ENCODE measurements around the gene SHROOM3.

The SHROOM3 gene

GRCh38 chr4:76733068-76733771, 298.2 kb downstream of the SHROOM3 start:
- peak; percentile 45 for DNase-seq

DNA sequence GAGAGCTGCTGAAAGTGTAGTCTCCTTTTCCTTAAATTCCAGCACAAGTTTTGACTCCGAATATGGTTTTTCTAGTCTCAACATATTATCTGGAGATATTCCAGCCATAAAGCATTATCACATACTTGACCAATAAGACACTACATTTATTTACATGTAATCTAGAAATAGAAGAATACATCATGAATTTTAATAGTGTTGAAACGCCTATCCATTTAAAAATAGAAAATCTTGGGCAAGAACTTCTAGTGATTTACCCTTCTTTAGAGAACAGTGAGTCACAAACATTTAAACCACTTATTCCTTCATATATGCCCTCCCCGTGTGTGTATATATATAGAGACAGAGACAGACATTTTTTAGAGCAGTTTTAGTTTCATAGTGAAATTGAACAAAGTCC, 301.4 kb downstream of the SHROOM3 start:
- DNase-seq, result no peak

DNA sequence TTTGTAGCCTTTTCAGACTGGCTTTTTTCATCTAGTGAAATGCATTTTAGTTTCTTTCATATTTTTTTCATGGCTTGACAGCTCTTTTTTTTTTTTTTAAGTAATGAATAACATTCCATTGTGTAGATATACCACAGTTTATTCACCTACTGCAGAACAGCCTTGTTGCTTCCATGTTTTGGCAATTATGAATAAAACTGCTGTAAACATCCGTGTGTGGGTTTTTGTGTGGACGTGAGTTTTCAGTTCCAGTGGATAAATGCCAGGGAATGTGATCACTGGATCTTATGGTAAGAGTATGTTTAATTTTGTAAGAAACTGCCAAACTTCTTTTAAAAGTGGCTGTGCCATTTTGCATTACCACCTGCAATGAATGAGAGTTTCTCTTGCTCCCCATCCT, 302.2 kb downstream of the SHROOM3 start:
- no peak for DNase-seq

DNA sequence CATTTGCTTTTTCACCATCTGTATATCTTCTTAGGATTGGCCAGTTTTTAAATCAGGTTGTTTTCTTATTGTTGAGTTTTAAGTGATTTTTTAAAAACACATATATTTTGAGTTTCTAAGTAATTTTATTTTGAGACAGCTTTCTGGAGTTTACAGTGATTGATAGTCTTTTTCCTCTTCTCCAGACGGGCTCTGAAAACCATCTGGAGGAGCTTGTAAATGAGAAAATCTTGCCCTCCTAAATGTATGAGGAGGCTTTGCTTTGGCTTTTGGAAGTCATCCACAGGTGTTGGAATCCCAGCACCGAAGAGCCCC, 302.7 kb downstream of the SHROOM3 start:
- DNase-seq, result no peak

DNA sequence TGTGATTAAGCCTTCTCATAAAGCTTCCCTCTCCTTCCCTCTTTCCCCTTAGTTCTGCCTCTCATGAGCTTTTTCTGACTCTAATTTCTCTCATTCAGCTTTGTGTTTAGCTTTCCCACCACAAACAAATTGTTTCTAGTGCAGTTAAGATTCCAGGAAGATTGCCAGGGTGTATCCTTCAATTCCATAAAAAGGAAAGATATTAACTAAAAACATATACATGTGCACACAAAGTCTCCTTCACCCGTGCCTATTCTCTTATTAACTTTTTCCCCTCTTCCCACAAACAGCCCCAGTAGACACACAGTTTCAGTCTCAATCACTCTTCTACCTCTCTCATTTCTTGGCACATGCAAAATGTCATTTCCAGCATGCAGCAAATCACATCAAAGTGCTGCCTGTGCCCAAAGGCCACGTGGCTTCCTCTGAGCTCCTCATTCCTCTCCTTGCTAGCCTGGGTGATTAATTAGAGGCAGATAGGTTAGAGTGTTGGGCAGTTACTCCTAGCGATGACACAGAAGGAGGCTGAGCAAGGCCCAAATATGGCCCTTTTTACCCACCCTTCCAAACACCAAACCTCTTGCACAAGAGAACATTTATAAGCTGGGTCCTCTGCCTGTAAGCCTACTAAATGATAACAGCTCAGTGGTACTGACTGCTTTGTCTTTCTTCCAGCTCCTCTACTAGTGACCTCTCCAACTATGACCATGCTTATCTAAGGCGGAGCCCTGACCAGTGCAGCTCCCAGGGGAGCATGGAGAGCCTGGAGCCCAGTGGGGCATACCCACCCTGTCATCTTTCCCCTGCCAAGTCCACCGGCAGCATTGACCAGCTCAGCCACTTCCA, 303.3 kb downstream of the SHROOM3 start:
- no peak for DNase-seq

DNA sequence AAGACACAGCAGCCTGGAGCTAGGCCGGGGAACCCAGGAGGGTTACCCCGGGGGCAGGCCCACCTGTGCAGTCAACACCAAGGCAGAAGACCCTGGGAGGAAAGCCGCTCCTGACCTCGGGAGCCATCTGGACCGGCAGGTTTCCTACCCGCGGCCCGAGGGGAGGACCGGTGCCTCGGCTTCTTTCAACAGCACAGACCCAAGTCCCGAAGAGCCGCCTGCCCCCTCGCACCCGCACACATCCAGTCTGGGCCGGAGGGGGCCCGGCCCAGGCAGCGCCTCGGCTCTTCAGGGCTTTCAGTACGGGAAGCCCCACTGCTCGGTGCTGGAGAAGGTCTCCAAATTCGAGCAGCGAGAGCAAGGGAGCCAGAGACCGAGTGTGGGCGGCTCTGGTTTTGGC, 305.2 kb downstream of the SHROOM3 start:
- DNase-seq, result no peak

DNA sequence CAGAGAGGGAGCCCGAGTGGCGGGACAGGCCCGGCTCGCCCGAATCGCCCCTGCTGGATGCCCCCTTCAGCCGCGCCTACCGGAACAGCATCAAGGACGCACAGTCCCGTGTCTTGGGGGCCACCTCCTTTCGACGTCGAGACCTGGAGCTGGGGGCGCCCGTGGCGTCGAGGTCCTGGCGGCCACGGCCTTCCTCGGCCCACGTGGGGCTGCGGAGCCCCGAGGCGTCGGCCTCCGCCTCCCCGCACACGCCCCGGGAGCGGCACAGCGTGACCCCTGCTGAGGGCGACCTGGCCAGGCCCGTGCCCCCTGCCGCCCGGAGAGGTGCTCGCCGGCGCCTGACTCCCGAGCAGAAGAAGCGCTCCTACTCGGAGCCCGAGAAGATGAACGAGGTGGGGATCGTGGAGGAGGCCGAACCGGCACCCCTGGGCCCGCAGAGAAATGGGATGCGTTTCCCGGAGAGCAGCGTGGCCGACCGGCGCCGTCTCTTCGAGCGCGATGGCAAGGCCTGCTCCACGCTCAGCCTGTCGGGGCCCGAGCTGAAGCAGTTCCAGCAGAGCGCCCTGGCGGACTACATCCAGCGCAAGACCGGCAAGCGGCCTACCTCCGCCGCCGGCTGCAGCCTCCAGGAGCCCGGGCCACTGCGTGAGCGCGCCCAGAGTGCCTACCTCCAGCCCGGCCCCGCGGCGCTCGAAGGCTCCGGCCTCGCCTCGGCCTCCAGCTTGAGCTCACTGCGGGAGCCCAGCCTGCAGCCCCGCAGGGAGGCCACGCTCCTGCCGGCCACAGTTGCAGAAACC, 306.0 kb downstream of the SHROOM3 start:
- DNase-seq, result no peak

- DNase-seq, result no peak
These were observed 306.6 kb downstream of the SHROOM3 start for GRCh38 chr4:76741663-76742020.

DNA sequence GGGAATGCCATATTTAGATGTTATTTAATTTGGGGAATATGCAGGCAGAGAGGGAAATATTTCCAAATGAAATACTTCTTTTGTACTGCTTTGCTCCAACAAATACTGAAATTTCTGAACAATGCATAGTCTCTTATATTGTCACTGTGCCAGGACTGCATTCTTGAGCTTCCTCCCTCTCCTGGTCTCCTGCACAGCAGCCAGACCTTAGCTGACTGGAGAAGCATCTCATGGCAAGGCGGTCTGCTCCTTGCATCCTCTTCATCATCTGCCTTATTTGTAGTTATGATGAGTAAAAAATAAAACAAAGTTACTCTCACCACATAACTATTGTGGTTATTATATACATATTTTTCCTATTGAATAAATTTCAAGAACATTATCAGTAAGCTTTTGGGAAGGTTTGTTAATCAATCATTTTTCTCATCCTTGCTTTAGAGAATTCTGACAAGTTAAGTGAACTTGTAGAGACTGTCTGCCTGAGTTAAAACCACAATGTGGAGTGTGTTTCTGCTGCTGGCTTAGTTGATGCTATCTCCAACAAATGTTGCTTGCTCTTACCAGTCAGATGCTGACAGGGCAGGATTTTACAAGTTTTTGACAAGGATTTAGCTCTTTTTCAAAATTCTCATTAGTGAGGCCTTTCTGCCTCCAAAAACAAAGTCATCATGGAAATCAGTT, 309.4 kb downstream of the SHROOM3 start:
- no peak for DNase-seq

- no peak for DNase-seq
These were observed 310.2 kb downstream of the SHROOM3 start for GRCh38 chr4:76745240-76745639.

DNA sequence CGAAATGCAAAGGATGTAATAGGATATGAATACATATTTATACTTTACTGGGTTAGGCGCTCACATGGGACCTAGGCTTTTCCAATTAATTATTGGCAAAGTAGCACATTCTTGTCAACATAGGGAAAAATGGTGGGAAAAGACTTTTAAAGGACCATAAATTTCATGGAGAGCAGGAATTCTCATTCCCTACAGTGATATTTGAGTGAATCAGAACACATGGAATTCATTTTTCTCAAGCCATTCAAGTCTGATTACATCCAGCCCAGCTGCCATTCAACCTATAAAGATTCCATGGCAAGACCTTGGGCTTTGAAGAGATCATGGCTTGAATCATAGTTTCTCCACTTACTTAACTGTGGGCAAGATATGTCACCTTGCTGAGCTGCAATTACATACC, 312.5 kb downstream of the SHROOM3 start:
- DNase-seq, result no peak

DNA sequence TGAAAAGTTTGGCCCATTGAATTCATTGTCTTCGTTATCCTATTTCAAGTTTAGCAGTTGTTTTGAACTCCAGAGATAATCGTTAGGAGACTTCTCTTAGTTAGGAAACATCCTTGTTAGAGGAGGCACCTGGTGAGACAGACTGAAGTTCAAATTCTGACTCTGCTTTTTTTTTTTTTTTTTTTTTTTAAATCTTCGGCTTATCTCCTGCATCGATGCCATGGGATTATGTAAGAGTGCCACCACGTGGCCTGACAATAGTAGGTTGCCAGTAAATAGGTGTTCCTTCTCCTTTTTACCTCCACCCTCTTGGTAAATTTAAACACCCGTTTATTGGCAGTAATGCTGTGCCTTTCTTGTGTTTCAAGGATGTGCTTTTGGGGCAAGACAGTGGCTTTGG, 313.6 kb downstream of the SHROOM3 start:
- no peak for DNase-seq

DNA sequence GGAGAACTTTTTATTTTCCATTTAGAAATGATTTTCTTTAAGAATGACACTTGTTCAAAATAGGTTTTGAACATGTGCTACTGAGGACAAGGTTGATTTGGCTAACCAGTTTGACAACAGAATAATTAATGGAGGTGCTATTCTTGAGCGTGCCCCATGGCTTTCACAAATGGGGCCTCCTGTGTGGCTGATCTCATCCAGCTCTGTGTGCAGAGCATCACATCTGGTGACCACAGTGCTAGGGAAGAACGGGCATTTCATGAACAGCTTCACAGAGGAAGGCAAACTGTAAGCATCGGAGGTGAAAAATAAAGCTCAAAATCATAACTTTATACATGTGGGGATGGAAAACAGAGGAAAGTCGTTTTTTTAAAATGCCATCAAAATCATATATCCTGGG, 314.3 kb downstream of the SHROOM3 start:
- no peak for DNase-seq

DNA sequence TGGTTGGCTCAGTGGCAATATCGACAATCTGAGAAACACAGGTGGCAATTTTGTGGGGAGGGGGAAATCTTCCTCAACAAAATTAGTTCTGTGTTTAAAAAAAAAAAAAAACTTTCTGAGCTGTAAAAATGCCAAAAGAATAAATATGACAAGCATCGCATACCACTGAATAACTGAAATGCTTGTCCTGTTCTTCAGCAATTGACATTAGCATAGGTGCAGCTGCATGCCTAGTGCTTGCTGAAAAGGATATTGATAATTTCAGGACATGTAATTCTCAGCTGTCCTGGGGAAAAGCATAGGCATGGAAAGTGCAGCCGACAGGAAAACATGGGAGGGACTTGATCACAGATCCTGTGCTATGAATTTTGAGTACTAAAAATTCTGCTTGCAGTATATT, 315.7 kb downstream of the SHROOM3 start:
- no peak for DNase-seq

DNA sequence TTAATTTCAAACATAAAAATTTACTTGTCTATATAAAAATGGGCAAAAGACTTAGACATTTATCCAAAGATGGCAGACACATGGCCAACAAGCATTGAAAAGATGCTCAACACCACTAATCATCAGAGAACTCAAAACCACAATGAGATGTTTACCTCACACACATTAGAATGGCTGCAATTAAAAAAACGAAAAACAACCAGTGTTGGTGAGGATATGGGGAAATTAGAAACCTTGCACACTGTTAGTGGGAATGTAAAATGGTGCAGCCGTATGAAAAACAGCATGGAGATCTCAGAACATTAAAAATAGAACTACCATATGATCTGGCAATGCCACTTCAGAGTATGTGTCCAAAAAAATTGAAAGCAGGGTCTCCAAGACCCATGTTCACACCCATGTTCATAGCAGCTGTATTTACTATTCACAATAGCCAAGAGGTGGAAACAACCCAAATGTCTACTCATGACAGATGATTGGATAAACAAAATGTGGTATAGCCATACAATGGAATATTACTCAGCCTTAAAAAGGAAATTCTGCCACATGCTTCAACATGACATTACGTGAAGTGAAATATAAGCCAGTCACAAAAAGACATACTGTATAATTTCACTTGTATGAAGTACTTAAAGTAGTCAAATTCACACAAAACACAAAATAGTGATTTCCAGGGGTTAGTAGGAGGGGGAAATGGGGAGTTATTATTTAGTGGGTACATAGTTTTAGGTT, 316.7 kb downstream of the SHROOM3 start:
- DNase-seq, result no peak

- DNase-seq, result no peak
These were observed 318.0 kb downstream of the SHROOM3 start for GRCh38 chr4:76752861-76753501.

DNA sequence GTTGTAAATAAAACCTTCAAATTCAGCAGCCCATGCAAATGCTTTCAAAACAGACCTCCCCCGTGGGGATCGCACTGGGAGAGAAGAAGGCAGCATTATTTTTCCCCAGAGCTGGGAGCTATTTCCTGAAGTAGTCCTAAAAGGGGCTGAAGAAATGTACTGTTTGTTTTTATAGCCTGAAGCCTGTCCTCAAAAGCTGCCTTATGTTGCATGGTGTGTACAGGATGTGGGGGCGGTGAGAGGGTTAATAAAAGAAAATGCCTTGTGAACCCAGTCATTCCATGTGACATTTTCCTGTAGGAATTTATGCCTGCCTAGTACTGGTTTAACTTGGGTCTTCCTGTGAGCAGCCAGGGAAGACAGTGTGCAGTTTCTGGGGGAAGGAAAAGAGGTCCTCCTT, 318.8 kb downstream of the SHROOM3 start:
- DNase-seq, result no peak

DNA sequence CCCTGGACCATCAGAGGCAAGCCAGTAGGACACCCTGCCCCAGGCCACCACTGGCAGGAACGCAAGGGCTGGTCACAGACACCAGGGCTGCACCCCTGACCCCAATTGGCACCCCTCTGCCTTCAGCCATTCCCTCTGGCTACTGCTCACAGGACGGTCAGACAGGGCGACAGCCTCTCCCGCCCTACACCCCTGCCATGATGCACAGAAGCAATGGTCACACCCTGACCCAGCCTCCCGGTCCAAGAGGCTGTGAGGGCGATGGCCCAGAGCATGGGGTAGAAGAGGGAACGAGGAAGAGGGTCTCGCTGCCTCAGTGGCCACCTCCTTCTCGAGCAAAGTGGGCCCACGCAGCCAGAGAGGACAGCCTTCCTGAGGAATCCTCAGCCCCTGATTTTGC, 319.4 kb downstream of the SHROOM3 start:
- DNase-seq, result no peak

- DNase-seq, result no peak
These were observed 320.7 kb downstream of the SHROOM3 start for GRCh38 chr4:76755756-76756155.

DNA sequence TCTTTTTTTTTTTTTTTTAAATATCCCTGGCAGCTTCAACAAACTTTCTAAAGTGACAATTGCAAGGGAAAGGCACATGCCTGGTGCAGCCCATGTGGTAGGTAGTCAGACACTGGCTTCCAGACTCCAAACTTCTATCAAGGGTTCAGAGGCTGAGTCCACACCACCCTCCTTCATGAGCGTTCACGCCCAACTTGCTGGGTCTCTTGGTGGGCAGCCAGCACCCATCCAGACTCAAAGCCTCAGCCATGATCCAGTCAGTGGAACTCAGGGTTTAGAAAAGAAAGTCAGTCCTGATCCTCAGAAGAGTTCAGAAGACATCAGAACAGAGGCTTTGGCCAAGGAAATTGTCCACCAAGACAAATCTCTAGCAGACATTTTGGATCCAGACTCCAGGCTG, 321.4 kb downstream of the SHROOM3 start:
- DNase-seq, result no peak

- DNase-seq, result no peak
These were observed 322.4 kb downstream of the SHROOM3 start for GRCh38 chr4:76757418-76757939.
